HG03045 (cell line): ENCODE results near the gene GLRA1.
"Not testable (repeated sequence)": the region's sequence is repeated elsewhere in the genome, so short reads cannot be mapped to it uniquely, and the experiment has no call there.

ENCODE experiments used
- ATAC-seq: cut with Tn5 transposase; IDR thresholded peaks from one replicate; pipeline ENCODE4 v1.9.1; 2021; ENCODE audit warnings: mild to moderate bottlenecking, moderate library complexity; ENCODE audit not compliant: unreplicated experiment

GLRA1 gene

DNA sequence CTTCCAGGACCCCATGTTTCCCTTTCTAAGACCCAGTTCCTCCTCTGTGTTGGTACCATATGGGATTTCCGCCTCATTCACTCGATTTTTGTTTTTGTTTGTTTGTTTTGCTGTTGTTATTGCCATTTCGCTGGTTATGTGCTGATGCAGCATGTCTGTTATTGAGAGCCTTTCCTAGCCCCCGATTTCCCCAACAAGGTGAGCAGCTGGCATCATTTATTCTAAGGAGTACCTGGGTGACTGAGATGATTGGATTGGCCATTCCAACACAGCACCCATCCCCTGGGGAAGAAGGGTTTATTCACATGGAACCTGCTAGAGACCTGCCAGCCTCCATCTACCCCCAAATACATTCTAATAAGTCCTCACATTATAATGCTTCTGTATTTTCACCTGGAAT, 2.7 kb downstream of the GLRA1 start:
- ATAC-seq: no peak

DNA sequence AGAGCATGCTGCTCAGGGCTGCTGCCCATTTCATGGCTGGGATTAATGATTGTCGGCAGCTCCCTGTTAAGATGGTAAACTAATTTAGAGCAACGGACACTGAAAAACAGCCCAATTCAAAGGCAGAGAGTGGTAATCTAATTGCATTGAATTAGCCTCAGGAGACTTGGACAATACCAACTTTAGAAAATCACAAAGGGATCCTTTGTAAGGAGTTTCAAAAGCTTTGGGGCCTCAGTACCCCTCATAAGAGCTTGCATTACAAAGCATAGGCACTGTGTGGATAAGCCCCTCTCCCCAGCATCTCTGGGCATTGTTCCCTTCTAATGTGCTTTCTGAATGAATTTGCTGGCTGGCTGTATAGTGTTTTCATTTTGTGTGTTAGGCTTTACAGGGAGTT, 6.7 kb downstream of the GLRA1 start:
- no peak for ATAC-seq

DNA sequence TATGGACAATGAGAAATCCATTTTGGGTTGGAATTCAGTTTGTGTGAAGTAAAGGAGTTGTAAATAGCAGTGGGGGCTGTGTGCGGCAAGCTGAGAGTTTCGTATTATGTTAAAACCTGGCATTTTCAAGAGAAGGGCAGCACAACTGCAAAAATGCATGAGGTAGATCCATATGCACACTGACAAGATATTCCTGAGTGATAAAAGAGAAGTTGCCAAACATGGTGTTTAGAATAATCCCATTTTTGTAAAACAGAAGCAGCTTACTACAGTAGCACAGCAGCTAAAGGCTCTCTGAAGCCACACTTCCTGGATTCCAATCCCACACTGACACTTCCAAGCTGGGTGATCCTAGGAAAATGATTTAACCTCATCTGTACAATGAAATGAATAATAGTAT, 11.2 kb downstream of the GLRA1 start:
- no peak for ATAC-seq

DNA sequence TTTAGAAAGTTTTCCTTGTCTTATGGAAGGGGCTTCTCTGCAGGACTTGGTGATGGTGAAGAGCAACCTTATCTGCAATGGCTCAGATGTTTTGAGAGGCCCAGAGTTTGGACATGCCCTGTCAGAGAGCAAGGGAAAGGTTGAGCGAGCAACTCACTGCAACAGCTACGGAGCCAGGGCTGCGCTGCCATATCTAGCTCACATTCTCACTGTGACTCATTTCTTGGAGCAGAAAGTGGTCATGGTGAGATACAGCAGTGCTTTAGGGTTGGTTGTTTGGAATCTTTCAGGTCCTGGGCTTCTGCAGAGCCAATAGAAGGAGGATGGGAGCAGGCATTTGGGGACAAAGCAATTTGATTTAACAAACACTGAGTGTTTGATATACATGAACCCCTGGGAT, 12.3 kb downstream of the GLRA1 start:
- ATAC-seq: no peak

DNA sequence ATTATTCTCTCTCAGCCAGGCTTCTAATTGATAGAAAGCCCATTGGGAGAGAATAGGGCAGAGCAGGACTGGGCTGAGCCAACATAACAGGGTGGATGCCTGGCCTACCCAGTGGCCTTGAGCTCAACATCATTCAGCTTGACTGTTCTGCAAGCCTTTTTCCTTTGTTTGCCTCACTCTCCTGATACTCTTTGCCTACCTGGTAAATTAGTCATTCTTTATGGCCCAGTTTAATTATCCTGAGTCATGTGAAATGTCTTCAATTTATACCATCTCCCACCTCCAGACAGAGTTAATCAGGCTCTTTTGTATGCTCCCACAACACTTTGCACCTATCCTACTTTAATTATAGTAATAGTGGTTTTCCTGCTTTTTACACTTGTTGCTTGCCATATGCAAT, 13.6 kb downstream of the GLRA1 start:
- no peak for ATAC-seq

DNA sequence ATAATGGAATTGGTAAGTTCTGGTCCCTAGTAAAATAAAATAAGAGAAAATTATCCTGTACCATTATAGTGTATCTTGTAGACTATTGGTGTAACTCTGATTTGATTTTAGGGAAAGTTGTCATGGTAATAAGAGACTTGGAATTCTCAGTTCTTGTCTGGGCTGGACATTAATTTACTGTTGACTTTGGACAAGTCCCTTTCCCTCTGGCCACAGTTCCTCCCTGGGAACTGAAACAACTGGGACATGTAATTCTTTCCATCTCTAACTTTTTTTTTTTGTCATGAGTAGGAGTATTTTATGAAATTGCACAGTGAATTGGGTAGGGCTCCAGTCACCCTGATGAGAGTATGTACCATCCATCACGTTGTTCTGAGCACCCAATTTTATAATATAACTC, 15.0 kb downstream of the GLRA1 start:
- no peak for ATAC-seq

DNA sequence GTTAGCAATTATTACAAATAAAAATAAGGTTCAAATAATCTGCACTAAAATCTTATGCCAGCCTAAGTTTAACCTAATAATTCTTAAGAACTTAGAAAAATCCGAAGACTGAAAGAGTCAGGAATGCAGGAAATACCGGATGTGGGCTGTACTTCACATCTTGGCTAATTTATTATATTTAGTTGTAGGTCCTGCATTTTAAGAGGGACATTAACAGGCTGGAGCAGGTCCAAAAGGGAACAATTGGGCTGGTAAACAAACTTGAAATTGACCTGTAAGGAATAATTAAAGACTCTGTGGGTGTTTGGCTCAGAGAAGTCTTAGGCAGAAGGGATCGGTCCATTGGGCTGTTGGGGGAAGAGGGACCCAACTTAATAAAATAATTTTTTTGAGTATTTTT, 18.4 kb downstream of the GLRA1 start:
- ATAC-seq: no peak

DNA sequence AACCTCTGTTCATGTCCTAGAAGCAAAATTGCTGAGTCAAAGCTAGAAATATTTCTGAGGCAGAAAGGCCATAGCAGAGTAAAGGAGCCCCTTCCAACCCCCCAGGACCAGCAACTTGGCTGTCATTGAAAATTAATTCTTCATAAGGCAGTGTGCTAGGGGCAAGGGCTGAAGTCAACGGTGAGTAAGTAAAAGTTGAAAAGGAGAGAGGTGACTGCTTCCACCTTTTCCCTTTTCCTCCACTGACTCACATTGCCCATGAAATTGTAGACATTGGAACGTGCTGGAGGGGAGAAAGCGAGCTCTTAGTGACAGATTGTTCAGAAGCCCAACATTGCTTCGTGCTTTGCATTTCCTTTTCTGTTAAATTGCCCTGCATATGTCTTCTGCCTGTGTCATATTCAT, 19.1 kb downstream of the GLRA1 start:
- no peak for ATAC-seq

DNA sequence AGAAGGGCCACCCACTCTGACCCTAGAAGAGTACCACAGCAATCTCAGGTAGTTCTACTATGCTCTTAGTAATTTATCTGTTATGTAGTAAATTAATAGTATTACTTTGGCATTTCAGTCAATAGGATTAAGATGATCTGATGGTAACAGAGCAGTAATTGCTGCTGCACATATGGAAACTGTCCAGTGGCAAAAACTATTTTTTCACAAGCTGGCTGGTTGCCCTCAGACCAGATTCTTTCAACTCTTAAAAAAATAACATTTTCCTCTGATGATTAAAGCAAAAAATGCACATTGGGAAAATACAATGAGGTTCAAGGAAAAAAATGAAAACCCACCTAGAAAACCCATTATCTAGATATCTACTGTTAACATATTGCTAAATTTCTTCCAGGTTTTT, 19.7 kb downstream of the GLRA1 start:
- no peak for ATAC-seq

DNA sequence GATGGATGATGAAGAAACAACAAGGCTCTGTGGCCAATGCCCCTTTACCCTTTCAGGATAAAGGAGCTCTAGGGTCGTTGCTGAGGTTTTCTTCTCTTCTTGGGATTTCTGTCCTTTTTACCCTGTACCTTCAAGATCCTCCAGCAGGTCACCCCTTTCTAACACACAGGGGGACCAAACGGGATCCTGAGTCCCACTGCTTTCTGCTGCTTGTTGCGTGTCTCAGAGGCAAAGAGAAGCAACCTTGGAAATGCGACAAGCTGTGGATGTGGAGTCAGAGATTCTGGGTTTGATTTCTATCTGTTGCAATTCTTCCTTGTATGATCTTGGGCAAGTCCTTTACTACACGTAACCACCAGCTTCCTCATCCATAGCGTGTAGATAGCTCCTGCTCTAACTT, 20.5 kb downstream of the GLRA1 start:
- no peak for ATAC-seq

DNA sequence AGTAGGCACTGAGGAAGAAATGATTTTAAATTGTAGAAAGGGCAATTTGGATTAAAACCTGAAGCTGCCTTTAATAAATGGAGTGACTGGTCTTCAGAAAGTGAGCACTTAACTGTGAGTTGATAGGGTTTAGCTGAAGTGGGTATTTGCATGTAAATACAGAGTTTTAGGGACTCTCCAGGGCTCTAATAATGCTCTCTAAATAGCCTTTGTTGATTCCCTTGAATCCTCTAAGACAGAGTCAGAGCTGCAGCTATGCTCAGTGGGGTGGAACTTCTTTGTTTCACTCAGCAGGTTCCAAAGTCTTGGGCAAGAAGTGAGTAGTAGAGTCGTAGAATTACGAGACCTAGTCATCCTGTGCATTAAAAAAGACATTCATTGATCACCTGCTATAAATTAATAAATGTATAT, 21.4 kb downstream of the GLRA1 start:
- peak; percentile 97 for ATAC-seq

DNA sequence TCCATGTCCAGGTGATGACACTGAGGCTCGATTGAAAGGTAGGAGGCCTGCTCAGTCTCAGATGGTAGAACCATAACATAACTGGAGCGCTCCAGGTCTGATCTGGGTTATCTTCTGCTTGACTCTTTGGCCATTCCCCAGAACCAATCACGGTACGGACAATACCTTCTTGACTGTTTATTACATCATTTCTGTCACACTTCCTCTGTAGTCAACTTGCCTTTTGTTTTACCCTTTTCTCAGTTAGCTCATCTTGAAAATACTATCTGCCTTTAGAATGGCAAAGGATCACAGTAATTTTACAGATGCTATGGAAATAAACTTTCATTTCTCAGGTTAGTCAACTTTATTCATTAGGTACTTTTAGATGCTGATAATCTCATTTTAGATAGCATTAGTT, 22.4 kb downstream of the GLRA1 start:
- no peak for ATAC-seq

DNA sequence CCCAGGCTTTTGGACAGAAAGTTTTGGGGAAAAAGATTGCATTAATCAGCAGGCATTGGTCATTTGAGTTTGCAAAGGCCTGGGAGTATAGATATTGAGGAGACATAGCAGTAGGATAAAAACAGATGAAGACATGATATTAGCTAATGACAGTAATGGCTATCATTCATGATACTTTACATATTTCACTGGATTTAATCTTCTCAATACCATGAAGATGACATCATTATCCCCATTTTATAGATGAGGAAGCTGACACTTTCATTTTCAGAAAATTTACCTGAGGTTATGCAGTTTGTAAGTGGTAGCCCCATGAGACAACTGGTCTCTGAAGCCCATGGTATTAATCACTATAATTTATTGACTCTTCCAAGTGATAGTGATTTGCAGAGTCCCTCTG, 23.0 kb downstream of the GLRA1 start:
- ATAC-seq: no peak

DNA sequence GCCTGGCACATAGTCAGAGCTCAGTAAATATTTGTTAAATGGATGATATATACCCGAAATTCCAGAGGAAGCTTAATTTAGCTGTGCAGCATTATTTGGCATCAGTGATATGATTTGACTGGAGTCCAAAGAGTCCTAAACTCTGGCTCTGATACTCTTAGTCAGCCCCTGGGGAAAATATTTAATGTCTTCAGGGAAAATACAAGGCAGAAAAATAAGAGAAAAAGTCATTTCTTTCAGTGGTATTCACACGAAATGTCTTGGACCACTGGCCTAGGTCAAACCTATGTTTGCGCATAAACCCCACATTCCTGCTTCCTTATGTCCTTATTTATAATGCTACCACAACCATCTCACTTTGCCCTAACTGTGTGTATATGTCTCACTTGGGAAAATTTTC, 23.8 kb downstream of the GLRA1 start:
- no peak for ATAC-seq

DNA sequence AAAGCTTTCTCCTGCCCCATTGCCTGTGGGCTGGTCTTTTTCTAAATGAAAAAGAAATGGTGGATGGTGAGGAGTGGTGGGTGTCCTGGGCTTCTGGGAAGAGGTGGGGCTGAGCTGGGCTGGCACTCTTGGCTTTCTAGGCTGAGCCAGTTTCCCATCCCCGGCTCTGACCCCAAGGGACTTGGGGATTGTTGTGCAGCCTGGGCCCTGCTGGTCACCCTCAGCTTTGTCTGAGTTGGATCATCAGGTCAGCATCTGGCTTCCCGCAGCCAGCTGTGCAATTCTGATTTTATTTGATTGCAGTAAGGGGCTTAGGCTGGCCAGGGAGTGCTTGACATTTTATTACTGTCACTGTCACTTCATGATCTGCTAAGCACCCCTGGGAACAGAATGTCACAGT, 25.3 kb downstream of the GLRA1 start:
- no peak for ATAC-seq

DNA sequence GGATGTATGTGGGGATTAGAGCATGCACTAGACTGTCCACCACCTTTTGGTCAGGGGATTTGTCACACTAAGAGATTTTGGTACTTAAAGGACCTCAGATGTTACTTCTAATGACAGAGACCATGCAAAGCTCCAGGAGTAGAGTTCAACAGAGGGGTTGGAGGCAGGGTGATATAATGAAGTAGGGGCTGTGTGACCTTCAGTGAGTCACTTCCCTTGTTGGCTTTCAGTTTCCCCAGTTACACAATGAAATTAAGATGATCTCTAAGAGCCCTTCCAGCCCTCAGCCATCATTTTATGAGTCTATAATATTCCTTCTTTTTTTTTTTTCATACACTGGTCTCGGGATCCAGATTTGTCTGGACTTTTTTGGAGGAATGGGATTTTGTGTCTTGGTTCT, 26.8 kb downstream of the GLRA1 start:
- no peak for ATAC-seq

DNA sequence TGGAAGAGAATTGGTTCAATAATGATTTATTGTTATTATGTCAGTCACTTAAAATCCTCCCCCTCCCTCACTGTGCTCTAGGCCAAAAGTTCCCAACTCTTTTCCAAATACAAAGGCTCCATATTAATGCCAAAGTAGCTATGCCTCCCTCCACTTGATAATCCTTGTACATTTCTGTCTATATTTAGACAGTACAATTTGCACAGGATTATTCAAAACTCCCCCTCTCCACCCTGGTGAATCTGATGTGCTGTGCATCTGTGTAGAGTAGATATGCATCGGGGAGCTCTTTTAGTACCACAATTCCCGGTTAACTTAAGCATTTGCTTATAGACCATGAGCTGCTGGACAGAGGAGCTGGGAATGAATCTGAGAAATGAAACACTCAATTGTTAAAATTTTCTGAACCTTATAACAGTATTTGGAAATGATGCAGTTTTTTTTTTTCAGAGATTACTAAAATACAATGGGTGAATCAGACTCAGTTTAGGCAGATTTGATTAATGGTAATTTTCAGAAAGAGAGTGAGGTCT, 27.6 kb downstream of the GLRA1 start:
- ATAC-seq: no peak

DNA sequence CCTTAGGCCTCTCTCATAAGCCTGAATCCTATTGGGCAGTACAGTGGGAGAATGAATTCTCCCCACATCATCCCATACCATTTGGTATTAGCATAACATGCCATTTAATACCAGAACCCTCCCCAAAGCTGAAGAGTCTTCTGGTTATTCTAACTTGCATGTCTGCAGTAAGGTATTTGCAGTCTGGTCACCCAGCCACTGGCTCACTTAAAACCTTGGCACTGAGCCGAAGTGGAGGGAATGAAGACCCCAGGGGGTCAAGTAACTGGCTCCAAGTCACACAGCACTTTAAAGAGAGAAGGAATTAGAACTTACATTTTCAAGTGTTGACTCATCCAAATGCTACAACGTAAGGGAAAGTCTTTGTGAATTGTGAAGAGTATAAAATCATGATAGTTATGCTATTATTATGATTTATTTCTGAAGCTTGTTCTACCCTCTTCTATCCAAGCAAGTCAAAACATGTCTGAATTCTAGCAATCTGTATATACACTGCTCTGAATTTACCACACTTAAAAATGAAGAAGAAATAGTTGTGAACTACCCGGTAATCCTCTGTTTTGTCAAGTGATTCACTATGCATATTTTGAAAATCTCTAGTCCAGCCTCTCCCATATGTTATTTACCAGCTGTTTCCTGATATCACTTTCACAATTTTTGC, 28.5 kb downstream of the GLRA1 start:
- ATAC-seq: no peak

DNA sequence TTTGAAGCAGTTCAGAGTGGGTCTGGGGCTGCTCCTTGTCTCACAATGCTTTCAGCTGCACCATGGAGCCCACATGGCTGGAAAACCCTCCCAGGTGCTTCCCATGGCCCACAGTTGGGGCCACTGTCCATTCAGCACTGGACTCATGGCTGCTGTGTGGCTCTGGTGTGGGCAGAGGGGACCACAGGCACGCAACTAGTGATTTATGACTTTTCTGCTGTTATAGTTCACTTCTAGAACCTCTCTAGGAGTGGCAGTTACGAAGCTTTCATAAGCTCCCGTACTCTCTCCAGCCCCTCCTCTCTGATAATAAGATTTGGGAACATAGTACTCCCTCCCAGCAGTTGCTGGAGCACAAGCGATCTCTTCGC, 29.0 kb downstream of the GLRA1 start:
- no peak for ATAC-seq

DNA sequence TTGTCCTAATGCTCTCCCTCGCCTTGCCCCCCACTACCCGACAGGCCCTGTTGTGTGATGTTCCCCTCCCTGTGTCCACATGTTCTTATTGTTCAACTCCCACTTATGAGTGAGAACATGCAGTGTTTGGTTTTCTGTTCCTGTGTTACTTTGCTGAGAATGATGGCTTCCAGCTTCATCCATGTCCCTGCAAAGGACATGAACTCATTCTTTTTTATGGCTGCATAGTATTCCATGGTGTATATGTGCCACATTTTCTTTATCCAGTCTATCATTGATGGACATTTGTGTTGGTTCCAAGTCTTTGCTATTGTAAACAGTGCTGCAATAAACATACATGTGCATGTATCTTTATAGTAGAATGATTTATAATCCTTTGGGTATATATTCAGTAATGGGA, 31.2 kb downstream of the GLRA1 start:
- ATAC-seq: not testable (repeated sequence)

DNA sequence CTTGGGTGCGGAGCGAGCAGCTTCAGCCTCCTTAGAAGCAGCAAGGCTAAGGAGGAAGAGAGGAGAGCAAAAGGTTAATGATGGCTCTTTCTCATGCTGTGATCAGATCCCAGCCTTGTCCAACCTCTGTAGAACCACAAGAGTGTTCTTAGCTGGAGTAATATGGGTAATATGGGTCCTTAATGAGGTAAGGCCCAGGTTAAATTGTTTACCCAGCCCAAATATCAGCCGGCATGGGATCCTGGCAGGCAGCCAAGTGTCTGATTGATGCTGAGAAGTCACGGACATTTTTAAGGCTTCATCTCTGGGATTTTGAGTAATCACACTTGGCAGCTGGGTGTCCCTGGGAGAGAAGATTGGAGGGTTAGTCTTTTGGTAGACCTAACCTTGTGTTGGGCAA, 32.3 kb downstream of the GLRA1 start:
- no peak for ATAC-seq

DNA sequence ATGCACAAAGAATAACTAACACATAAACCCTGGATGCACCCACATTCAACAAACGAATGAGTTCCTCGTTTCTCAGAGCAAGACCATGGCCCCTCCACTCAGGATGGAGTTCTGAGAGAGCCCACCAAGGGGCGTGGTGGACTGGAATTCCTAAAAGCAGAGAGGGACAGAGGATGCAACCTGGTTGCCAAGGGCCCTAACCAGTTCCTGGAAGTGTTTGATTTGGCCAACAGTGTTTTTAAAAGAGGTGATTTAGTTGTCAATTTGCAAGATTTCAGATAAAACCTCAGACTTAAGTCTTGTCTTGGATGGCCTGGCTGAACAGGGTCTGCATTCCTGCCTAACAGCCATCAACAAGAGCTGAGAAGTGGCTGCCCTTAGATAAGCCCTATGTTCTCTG, 34.4 kb downstream of the GLRA1 start:
- no peak for ATAC-seq

DNA sequence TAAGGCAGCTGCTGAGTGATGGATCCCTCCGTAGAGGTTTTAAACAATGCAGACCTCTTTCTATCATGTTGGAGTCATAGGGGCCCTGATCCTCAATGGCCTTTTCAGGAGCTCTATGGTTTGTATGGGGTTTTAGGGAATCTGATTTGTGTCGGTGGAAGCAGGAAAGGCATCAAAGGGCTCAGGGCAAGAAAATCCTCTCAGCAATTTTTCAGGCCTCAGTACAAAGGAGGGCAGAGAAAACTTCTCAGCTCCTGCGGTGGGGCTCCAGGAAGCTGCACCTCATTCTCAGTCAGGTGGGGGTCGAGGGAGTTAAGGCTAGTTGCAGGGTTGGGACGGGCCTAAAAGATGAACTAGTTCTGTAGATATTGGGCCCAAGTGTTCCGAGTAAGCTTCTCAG, 35.0 kb downstream of the GLRA1 start:
- ATAC-seq: no peak
